SW480 (cell line): ENCODE results near the gene IRF2.

ENCODE experiments used
- DNase-seq: peaks from one replicate; pipeline ENCODE4 v3.0.0-alpha.2; 2016; ENCODE audit warnings: low spot score

IRF2 gene

GRCh38 chr4:184474263-184475095 lies at the start of gene IRF2:
IRF2 (minus strand) TSS chr4:184474550; CDS start chr4:184429064, 45,486 bp downstream.
- peak; percentile 91 for DNase-seq

GRCh38 chr4:184515606-184516005 lies 41.3 kb upstream of the IRF2 start:
- DNase-seq, result no peak

DNA sequence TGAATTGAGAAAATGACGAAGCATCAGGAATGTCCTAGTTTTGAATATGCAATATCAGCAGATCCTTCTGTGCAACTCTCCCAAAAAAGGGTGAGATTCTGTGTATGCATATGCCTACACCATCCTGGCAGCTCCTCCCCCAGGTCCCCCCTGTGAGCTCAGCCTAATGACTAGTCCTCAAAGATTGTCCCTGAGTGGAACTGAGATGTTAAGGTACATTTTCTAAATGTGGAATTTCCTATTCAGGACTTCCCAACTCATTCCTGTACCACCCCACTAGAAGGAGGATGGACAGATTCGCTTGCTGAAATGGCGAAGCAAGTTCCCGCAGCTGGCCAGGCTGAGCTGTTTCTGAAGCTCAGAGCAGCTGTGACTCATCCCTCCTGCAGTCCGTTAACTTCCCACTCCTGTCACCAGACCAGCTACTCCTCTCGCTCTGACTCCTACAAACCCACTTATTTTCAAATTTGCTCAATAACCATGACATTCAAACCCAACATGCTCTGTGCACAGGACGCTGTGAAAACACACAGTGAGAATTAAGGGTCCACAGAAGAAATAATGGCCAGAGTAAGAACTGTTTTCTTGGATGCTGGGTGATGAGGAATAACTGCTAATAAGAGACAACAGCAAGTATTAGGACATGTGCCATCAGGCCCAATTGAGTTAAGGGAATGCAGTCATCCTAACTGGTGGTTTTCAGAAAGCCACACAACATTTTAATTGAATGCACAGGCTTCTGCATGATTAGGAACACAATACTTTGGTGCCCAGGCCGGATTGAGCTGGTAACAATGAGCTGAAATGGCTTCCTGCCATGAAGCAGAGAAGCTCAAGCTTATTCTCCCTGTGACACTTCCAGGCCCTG lies 40.0 kb upstream of the IRF2 start:
- DNase-seq, result peak; percentile 15

DNA sequence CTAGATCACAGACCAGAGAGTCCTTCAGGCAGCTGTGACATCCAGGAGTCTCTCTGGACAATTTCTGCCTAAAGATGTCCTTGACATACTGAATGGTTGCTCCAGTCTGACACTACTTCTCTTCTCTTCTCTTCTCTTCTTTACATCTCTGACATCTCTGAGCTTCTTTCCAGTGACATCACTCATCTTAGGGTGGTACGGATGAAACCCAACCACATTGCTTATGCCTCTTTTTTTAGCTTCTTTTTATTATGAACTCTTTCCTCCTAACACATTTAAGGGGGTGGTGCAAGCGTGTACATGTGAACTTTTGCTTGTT lies 39.4 kb upstream of the IRF2 start:
- DNase-seq, result no peak

- DNase-seq, result no peak
Measured at GRCh38 chr4:184511156-184511555, 36.8 kb upstream of the IRF2 start.

DNA sequence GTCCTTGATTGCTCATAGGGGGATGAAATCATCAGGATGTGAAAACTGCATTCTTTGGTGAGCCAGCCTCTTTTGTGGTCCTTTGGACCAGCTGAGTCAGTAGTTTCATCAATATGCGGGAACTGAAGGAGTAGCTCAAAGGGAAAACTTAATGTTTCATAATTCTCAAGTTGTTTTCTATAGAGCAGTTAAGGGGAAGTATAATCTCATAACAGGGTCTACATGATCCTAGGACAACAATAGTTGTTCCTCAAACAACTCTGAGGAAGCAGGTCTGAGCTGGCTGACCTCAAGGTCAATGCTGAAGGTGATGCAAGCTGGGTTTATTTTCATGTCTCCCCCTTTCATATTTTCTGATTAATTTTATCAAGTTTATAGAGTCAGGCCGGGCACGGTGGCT lies 36.1 kb upstream of the IRF2 start:
- DNase-seq, result no peak

GRCh38 chr4:184506527-184507121 lies 32.3 kb upstream of the IRF2 start:
- DNase-seq, result peak; percentile 11

- DNase-seq, result no peak
Measured at GRCh38 chr4:184504385-184504784, 30.0 kb upstream of the IRF2 start.

GRCh38 chr4:184503869-184504300 lies 29.5 kb upstream of the IRF2 start:
- no peak for DNase-seq

GRCh38 chr4:184500748-184501589 lies 26.6 kb upstream of the IRF2 start:
- no peak for DNase-seq

DNA sequence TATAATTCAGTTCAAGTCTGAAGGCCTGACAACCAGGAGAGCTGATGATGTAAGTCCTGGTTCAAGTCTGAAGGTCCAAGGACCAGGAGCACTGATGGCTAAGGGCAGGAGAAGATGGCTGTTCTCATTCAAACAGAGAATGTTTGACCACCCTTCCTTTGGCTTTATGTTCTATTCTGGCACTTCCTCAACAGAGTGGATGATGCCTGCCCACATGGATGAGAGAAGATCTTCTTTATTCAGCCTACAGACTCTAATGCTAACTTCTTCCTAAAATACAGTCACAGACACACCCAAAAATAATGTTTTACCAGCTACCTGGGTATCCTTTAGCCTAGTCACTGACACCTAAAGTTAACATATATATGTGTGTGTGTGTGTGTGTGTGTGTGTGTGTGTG lies 25.6 kb upstream of the IRF2 start:
- DNase-seq, result no peak

GRCh38 chr4:184498598-184498997 lies 24.2 kb upstream of the IRF2 start:
- no peak for DNase-seq

DNA sequence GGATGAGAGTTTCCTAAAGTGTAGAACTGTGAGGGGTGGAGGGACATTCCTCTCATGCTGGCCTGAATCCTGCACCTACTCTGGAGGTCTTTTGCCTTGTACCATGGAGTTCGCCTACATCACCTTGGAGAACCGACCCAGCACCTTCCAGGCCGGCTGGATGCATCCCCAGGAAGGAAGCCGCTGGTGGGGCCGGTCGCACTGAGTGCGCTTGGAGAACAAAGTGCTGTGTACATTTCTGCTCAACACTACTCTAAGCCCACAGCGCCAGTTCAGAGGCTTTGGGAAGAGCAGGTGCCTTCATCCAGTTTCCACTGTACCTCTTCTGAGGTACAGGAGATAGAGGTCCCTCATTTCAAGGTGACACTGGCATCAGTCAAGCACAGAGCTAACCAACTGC lies 15.4 kb upstream of the IRF2 start:
- no peak for DNase-seq

DNA sequence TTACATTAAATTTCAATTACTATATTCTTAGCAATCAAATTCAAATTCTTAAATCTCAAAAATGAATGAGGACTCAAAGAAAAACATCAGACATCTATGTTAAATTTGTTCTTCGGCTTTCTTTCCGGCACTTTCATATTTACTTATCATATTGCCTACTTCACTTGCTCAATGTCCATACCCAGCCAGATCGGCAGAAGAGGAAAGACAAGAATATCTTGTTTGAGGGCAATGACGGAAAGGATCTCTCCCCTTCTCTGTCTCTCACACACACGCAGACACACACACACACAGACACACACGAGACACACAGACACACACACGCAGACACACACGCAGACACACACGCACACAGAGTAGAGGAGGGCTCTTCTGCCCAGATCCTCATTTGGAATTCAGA lies 13.2 kb upstream of the IRF2 start:
- no peak for DNase-seq

DNA sequence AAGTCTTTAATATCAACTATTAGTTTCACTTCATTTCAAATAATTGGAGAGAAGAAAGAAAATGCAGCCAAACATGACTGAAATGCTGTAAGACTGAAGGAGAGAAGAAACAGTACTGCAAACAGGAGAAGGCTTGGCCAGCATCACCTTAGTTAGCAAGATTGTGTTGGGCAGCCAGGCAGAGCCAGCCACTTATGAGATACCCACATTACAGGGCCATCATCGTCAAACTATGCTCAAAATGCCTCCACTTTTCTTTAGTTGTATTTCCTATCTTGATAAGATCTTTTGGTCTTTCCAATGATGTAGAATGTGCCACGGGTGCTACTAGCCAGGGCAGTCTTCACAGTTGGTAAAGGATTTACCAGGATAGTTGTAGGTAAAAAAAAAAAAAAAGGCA lies 10.9 kb upstream of the IRF2 start:
- no peak for DNase-seq

DNA sequence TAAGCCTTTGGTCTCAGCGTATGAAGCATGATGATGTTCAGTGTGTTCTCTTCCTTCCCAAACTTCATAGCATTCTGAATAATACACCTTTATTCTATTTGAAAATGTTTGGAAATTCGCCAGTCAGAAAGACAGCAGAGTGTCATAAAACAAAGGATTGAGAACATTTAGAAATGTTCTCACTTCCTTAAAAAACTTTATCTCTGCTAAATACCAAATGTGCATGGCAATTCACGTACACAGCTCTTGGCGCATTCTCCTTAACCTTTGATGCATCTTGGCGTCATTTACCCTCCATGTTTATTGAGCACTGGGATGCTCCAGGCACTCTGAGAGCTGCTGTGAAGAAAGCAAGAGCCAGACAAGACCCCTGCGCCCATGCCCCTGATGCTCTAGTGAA lies 7.2 kb upstream of the IRF2 start:
- no peak for DNase-seq

DNA sequence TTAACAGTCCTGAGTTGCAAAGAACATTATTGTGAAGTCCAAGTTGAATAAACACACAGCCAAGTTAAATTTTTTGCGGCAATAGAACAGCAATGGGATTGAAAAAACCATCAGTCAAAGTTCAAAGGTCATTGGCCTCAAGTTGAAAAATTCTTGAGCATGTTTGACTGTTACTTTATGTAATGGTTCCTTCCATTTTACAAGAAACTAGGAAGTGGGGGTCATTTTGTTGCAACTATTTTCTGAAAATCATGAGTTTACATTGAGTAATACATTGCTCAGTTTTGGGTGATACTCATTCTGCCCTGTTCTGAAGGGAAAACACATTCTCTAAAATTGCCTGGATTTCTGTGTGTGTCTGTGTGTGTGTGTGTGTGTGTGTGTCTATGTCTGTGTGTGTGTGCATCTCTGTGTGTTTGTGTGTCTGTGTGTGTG lies 5.2 kb upstream of the IRF2 start:
- DNase-seq, result no peak

DNA sequence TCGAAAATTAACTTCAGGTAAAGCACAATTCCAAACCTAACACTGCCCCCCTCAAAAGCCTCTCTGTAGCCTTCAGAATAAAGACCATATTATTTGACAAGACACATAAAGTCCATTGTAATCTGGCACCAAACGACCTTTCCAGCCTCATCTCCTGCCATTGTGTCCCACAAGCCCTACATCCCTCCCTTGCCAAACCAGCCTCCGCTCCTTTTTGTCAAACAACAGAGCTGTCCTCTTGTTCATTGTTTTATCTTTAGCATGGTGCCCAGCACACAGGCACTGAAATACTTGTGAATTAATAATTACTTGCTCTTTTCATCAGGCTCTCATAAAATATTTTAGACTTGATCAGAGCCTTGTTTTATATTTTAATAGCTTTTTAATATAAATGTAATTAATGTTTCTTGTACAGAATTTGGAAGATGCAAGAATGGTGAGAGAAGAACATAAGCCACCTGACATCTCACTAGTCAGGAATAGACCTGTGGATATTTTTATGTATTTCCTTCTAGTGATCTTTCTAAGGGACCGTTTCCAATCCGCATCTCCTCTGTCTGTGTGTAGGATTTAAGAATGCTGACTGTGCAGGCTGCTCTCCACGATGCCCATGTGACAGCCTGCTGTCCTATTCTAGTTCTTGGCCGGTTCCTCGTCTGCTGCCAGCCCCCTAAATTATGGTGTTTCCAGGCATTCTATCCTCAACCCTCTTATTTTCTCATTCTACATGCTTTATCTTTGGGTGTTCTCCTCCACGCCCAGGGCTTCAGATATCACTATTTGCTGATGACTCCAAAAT lies 3.0 kb upstream of the IRF2 start:
- DNase-seq, result no peak

DNA sequence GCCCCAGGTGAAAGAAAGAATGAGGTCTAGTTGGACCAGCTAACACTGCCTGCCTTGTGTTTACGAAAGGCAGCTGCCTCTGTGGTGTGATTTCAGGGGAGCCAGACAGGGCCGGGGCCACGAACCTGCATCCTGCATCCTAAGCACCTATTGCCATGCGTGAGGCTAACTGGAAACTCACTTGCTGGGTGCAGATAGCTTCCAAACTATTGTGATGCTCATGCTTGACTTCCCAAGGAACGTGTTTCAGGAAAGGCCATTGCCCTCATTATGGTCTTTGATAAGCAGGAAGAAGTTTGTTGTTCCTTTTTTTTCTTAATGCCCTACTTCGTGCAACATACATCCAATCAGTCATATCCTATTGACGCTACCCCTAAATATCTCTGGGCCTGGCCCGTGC lies 2.3 kb upstream of the IRF2 start:
- DNase-seq, result no peak

GRCh38 chr4:184475498-184475897 lies 1.1 kb upstream of the IRF2 start:
- DNase-seq, result no peak

GRCh38 chr4:184475096-184475461 lies 729 bp upstream of the IRF2 start:
- DNase-seq, result peak; percentile 8
